Neural crest cell (in vitro differentiated cells): ENCODE measurements around the gene TCF3. TPM values are rescaled to one million over a fixed set of nuclear protein-coding genes. Genes with fewer than 3 reads are reported as not detected.

ENCODE experiments used
- DNase-seq: peaks from one replicate; pipeline ENCODE4 v3.0.0; 2021; ENCODE audit warnings: low read depth, mixed read lengths, low spot score
- H3K27ac Mint-ChIP-seq: one replicate; pipeline ENCODE4 v1.8.0; 2021; ENCODE audit warnings: mild to moderate bottlenecking, mixed read lengths; ENCODE audit not compliant: unreplicated experiment
- H3K27me3 Mint-ChIP-seq: 2 replicates; pipeline ENCODE4 v1.8.0; 2021; ENCODE audit warnings: low read depth, mild to moderate bottlenecking, mixed read lengths
- H3K36me3 Mint-ChIP-seq: 2 replicates; pipeline ENCODE4 v1.8.0; 2021; ENCODE audit warnings: low read depth, mild to moderate bottlenecking, mixed read lengths
- H3K4me1 Mint-ChIP-seq: 2 replicates; pipeline ENCODE4 v1.8.0; 2021; ENCODE audit warnings: mixed read lengths
- H3K4me3 Mint-ChIP-seq: one replicate; pipeline ENCODE4 v1.8.0; 2021; ENCODE audit warnings: mild to moderate bottlenecking, mixed read lengths
- H3K9me3 Mint-ChIP-seq: 2 replicates; pipeline ENCODE4 v1.8.0; 2021; ENCODE audit warnings: mixed read lengths
- CTCF ChIP-seq: fragments of 200-600 bp; sonication (generic); conservative IDR thresholded peaks from 2 replicates; pipeline ENCODE4 v1.5.0; 2021; ENCODE audit warnings: antibody characterized with exemption, mild to moderate bottlenecking
- total RNA-seq: library from RNA; stranded (reverse); gene quantifications from 2 replicates; pipeline ENCODE4 v1.2.1, GENCODE V29; 2021

Gene TCF3
- total RNA-seq, 1 donor from 2014 or later, result 348 TPM

- Mint-ChIP-seq H3K36me3 (peaks cover 3% of the 10 kb centered on the region), H3K27ac (peak overlapping the region; percentile 99), H3K27me3 (peaks cover 10% of the 10 kb centered on the region), H3K4me3 (peak overlapping the region; percentile 97), H3K9me3 (no peaks in the 10 kb centered on the region), H3K4me1 (peaks cover 20% of the 10 kb centered on the region)
- TF ChIP-seq CTCF, result no peak
- DNase-seq, result no peak
These were observed 46.2 kb downstream of the TCF3 start for GRCh38 chr19:1606138-1606651.

GRCh38 chr19:1605236-1606137, 46.9 kb downstream of the TCF3 start, which contains the start of gene UQCR11:
UQCR11 (minus strand) TSS chr19:1605462; CDS start chr19:1605409, 53 bp downstream.
- TF ChIP-seq CTCF, result peak; percentile 67
- H3K27me3 Mint-ChIP-seq, result peaks cover 10% of the 10 kb centered on the region
- peaks cover 3% of the 10 kb centered on the region for H3K36me3 Mint-ChIP-seq
- H3K4me1 Mint-ChIP-seq, result peaks cover 20% of the 10 kb centered on the region
- H3K27ac Mint-ChIP-seq, result peak within 1 kb of the TSS; percentile 99
- no peaks in the 10 kb centered on the region for H3K9me3 Mint-ChIP-seq
- H3K4me3 Mint-ChIP-seq, result peak within 1 kb of the TSS; percentile 97
- peak; percentile 87 for DNase-seq

GRCh38 chr19:1602091-1602707, 50.2 kb downstream of the TCF3 start:
- peaks cover 10% of the 10 kb centered on the region for H3K27me3 Mint-ChIP-seq
- peak overlapping the region; percentile 90 for H3K4me3 Mint-ChIP-seq
- peaks cover 3% of the 10 kb centered on the region for H3K36me3 Mint-ChIP-seq
- no peaks in the 10 kb centered on the region for H3K9me3 Mint-ChIP-seq
- no peak for DNase-seq
- peaks cover 20% of the 10 kb centered on the region for H3K4me1 Mint-ChIP-seq
- TF ChIP-seq CTCF, result no peak
- H3K27ac Mint-ChIP-seq, result no peak overlapping the region

GRCh38 chr19:1601613-1602064, 50.8 kb downstream of the TCF3 start:
- Mint-ChIP-seq H3K36me3 (peaks cover 3% of the 10 kb centered on the region), H3K27me3 (peaks cover 10% of the 10 kb centered on the region), H3K4me1 (peaks cover 20% of the 10 kb centered on the region), H3K27ac (no peak overlapping the region), H3K4me3 (peak overlapping the region; percentile 81), H3K9me3 (no peaks in the 10 kb centered on the region)
- peak; percentile 47 for TF ChIP-seq CTCF
- DNase-seq, result no peak

GRCh38 chr19:1599460-1599846, 53.0 kb downstream of the TCF3 start:
- Mint-ChIP-seq H3K27me3 (peaks cover 2% of the 10 kb centered on the region), H3K36me3 (peaks cover 3% of the 10 kb centered on the region), H3K4me3 (no peak overlapping the region), H3K9me3 (no peaks in the 10 kb centered on the region), H3K4me1 (peaks cover 10% of the 10 kb centered on the region), H3K27ac (no peak overlapping the region)
- no peak for TF ChIP-seq CTCF
- no peak for DNase-seq
